Ovary (tissue), 3 donors: ENCODE measurements around the gene NTN5.

ENCODE experiments used
- CTCF ChIP-seq, 3 donors: fragments of 450-650 bp in 2 of 3; fragments of 200-600 bp in 1 of 3; IDR thresholded peaks; one replicate each; pipeline versions ENCODE4 v1.5.1 to v1.8.0; 2016 to 2022; ENCODE audit warnings: antibody characterized with exemption in 3 of 3, mild to moderate bottlenecking in 1 of 3
- EP300 ChIP-seq: sonication (generic); formaldehyde crosslinking; IDR thresholded peaks from one replicate; pipeline ENCODE4 v1.6.1; 2017; ENCODE audit warnings: antibody characterized with exemption
- POLR2A ChIP-seq: fragments of 450-650 bp; IDR thresholded peaks from one replicate; pipeline ENCODE4 v1.6.1; 2017; ENCODE audit warnings: antibody characterized with exemption, mild to moderate bottlenecking, moderate library complexity
- donor health status: DM: no; HTN: no; CAD: no.

- TF ChIP-seq CTCF (IDR thresholded peaks at IDR 0.05), result no peak
- TF ChIP-seq EP300, result no peak
- no peak for TF ChIP-seq POLR2A
Measured at GRCh38 chr19:48713864-48714755, 41.3 kb upstream of the NTN5 start.
